Body of pancreas (tissue), 4 donors: ENCODE results near the gene OR4N2. TPM values are rescaled to one million over a fixed set of nuclear protein-coding genes. Genes with fewer than 3 reads are reported as not detected.
"Not testable (repeated sequence)": the region's sequence is repeated elsewhere in the genome, so short reads cannot be mapped to it uniquely, and the experiment has no call there.

ENCODE experiments used
- ATAC-seq: fragments of 150-250 bp; one replicate; pipeline ENCODE4 v1.9.1; 2016
- DNase-seq, 4 donors: peaks; one replicate each; pipeline ENCODE4 v3.0.0-alpha.2; 2019
- H3K27ac ChIP-seq, 4 donors: fragments of 200-600 bp; sonication (generic); 1 replicate in 3 of 4; 2 replicates in 1 of 4; pipeline versions ENCODE4 v1.5.1 to v1.6.1; 2016 to 2019; ENCODE audit warnings: mild to moderate bottlenecking in 1 of 4, mixed read lengths in 1 of 4, moderate library complexity in 1 of 4
- H3K27me3 ChIP-seq, 2 donors: fragments of 200-600 bp; sonication (generic); one replicate each; pipeline ENCODE4 v1.6.0; 2016; ENCODE audit warnings: mild to moderate bottlenecking in 1 of 2
- H3K36me3 ChIP-seq, 2 donors: fragments of 200-600 bp; sonication (generic); replicated peaks in 1 of 2; 2 replicates each; pipeline ENCODE4 v1.5.1; 2016; ENCODE audit warnings: low read depth in 2 of 2; ENCODE audit not compliant: insufficient read depth in 1 of 2
- H3K4me1 ChIP-seq: fragments of 200-600 bp; sonication (generic); one replicate; pipeline ENCODE4 v1.6.0; 2016
- H3K4me3 ChIP-seq, 2 donors: fragments of 200-600 bp; sonication (generic); 1 replicate in 1 of 2; 2 replicates in 1 of 2; pipeline ENCODE4 v1.5.1; 2016 to 2019
- H3K9me3 ChIP-seq, 3 donors: fragments of 200-600 bp; sonication (generic); 1 replicate in 2 of 3; 2 replicates in 1 of 3; pipeline ENCODE4 v1.5.1; 2016
- POLR2A ChIP-seq, 3 donors: fragments of 450-650 bp; IDR thresholded peaks; one replicate each; pipeline ENCODE4 v1.6.1; 2016; ENCODE audit warnings: antibody characterized with exemption in 3 of 3, mild to moderate bottlenecking in 2 of 3
- WGBS, 2 donors: methylation state at CpG; one replicate each; pipeline ENCODE4 v1.1.5; 2017; 5-methylcytosine and 5-hydroxymethylcytosine counted together
- intact Hi-C: fragments of 100-400 bp; cut with DNase I; formaldehyde crosslinking; loops from one replicate; pipeline ENCODE4 v1.15.1; 2023
- total RNA-seq, 2 donors: library from RNA; depleted of rRNA; stranded (reverse); fragments of >200 nt; gene quantifications; one replicate each; pipeline ENCODE4 v1.1.0, GENCODE V29; 2016
- TF ChIP-seq, protein P1 (sequence below), 7 experiments: fragments of 450-650 bp in 4 of 7; fragments of 200-600 bp in 3 of 7; sonication (generic) in 3 of 7; IDR thresholded peaks; one replicate each; pipeline ENCODE4 v1.5.1; 2016 to 2019; ENCODE audit warnings: antibody characterized with exemption in 7 of 7

The OR4N2 gene
- total RNA-seq, 2 donors from 2014 or later = not detected

DNA sequence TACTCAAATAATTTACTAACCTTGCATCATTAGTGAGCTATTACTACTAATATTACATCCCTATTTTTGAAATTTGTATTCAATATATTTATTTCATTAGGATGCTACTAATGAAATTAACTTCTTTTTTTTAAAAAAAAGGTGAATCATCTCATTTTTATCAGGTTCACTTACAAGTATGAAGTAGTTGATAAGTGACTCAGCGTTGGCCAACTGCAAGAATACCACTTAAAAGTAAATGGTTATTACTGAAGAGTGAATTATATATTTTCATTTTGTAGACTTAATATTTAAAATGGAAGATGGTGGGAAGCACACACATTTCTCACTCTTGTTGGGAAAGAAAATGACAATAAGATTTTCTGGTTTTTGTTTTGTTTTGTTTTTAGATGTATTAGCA lies 19.6 kb downstream of the OR4N2 start:
- H3K27me3 ChIP-seq = no peaks in the 10 kb centered on the region
- intact Hi-C loops = no loop called here
- H3K27ac ChIP-seq = no peak overlapping the region
- ATAC-seq (no peak), DNase-seq (no peak)
- no peak overlapping the region for H3K4me3 ChIP-seq
- no peaks in the 10 kb centered on the region for H3K9me3 ChIP-seq
- no peaks in the 10 kb centered on the region for H3K36me3 ChIP-seq
- 32 to 33% methylated on average over 1 of the region's 1 CpG for WGBS, 2 donors
- TF ChIP-seq POLR2A (IDR thresholded peaks at IDR 0.05) = no peak
- TF ChIP-seq, protein P1, sequence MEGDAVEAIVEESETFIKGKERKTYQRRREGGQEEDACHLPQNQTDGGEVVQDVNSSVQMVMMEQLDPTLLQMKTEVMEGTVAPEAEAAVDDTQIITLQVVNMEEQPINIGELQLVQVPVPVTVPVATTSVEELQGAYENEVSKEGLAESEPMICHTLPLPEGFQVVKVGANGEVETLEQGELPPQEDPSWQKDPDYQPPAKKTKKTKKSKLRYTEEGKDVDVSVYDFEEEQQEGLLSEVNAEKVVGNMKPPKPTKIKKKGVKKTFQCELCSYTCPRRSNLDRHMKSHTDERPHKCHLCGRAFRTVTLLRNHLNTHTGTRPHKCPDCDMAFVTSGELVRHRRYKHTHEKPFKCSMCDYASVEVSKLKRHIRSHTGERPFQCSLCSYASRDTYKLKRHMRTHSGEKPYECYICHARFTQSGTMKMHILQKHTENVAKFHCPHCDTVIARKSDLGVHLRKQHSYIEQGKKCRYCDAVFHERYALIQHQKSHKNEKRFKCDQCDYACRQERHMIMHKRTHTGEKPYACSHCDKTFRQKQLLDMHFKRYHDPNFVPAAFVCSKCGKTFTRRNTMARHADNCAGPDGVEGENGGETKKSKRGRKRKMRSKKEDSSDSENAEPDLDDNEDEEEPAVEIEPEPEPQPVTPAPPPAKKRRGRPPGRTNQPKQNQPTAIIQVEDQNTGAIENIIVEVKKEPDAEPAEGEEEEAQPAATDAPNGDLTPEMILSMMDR (IDR thresholded peaks at IDR 0.05) = no peak
- no peaks in the 10 kb centered on the region for H3K4me1 ChIP-seq

DNA sequence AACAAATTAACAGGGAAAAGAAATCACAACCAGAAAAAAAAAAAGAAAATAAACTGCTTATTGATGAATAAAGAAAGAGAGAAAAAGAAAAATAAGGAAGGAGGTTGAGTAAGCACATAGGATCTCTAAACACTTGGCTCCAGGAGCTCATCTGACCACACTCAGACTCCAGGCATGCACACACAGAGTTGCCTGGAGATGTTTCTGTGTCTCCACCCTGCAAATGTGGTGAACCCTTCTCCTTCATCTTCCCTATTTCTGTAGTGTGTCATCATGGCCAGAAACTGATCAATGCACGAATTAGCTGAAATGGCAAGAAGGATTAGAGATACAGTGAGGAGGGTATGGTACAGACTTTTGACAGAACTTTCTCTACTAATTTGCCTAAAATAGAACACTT lies 20.2 kb downstream of the OR4N2 start:
- Histone ChIP-seq H3K27ac (no peak overlapping the region), H3K4me3 (no peak overlapping the region), H3K4me1 (no peaks in the 10 kb centered on the region), H3K9me3 (no peaks in the 10 kb centered on the region), H3K36me3 (no peaks in the 10 kb centered on the region), H3K27me3 (no peaks in the 10 kb centered on the region)
- ATAC-seq (no peak), DNase-seq (no peak)
- TF ChIP-seq POLR2A (IDR thresholded peaks at IDR 0.05) = no peak
- TF ChIP-seq, protein P1 (IDR thresholded peaks at IDR 0.05) = no peak
- 6 to 16% methylated on average over 1 of the region's 1 CpG for WGBS, 2 donors
- intact Hi-C loops = no loop called here

DNA sequence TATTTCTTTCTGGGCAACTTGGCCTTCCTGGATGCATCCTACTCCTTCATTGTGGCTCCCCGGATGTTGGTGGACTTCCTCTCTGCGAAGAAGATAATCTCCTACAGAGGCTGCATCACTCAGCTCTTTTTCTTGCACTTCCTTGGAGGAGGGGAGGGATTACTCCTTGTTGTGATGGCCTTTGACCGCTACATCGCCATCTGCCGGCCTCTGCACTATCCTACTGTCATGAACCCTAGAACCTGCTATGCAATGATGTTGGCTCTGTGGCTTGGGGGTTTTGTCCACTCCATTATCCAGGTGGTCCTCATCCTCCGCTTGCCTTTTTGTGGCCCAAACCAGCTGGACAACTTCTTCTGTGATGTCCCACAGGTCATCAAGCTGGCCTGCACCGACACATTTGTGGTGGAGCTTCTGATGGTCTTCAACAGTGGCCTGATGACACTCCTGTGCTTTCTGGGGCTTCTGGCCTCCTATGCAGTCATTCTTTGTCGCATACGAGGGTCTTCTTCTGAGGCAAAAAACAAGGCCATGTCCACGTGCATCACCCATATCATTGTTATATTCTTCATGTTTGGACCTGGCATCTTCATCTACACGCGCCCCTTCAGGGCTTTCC lies 24.2 kb downstream of the OR4N2 start:
- DNase-seq, H3K4me3 ChIP-seq, H3K36me3 ChIP-seq, H3K9me3 ChIP-seq, H3K27ac ChIP-seq, H3K27me3 ChIP-seq, H3K4me1 ChIP-seq, intact Hi-C loops, ATAC-seq: not testable (repeated sequence)
- 39 to 43% methylated on average over 12 of the region's 12 CpGs for WGBS, 2 donors

DNA sequence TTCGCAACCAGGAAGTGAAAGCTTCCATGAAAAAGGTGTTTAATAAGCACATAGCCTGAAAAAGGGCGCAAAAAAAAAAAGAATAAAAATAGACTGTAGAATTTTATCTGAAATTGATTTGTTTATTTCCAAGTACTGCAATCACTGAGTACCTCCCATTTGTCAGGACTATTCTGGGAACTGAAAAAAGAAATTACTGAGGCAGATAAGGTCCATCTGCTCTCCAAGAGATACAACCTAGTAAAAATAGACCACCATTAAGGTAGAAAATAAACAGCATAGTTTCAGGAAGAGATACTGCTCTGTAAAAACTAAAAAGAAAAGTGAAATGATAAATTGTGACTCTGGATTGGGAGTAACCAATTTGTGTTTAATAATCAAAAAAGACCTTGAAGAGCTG lies 24.7 kb downstream of the OR4N2 start:
- DNase-seq (no peak), ATAC-seq (no peak)
- no peaks in the 10 kb centered on the region for H3K27me3 ChIP-seq
- H3K4me3 ChIP-seq = no peak overlapping the region
- H3K36me3 ChIP-seq = no peaks in the 10 kb centered on the region
- 50 to 57% methylated on average over 2 of the region's 2 CpGs for WGBS, 2 donors
- H3K4me1 ChIP-seq = no peaks in the 10 kb centered on the region
- intact Hi-C loops = no loop called here
- no peaks in the 10 kb centered on the region for H3K9me3 ChIP-seq
- TF ChIP-seq POLR2A (IDR thresholded peaks at IDR 0.05) = no peak
- TF ChIP-seq, protein P1 (IDR thresholded peaks at IDR 0.05) = no peak
- no peak overlapping the region for H3K27ac ChIP-seq

DNA sequence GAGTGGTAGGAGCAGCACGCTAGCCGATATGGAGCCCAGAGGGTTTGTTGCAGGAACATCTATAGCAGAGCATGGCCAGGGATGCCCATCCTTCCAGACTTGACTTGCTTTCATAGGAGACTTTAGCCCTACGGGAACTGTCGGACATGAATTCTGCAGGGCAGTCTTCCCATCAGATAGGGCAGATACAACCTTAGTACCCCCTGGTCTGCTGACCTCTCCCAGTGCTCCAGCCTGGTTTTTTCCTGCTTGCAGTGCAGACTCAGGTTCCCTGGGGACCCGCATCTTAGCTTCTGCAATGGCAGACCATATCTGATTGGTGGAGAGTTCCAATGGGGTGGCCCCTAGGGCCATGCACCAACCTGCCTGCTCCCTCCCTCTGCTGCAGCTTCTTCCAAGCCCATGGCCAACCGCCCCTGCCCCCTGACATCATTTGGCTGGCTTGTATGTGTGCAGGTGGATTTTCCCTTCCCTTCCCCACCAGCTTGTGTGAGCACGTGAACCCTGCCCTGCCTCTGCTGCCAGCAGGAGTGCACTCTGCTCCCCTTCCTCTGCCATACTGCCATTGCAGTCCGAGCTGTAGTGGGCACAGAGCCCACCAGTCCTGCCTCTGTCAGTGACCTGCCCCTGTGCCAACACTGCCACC lies 30.8 kb downstream of the OR4N2 start:
- H3K27me3 ChIP-seq, intact Hi-C loops, ATAC-seq: not testable (repeated sequence)

DNA sequence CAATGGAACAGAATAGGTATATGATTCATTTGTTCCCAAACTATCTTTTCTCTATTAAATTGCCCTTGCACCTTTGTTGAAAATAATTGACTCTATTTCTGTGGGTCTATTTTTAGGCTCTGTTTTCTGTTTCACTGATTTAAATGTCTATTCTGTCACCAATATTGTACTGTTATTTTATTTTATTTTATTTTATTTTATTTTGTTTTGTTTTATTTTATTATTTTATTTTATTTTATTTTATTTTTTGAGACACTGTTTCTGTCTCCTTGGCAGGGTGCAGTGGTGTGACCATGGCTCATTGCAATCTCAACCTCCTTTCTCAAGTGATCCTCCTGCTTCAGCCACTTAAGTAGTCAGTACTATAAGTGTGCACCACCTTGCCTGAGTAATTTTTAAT lies 34.9 kb downstream of the OR4N2 start:
- H3K9me3 ChIP-seq = no peaks in the 10 kb centered on the region
- H3K4me3 ChIP-seq = no peak overlapping the region
- H3K27me3 ChIP-seq = no peaks in the 10 kb centered on the region
- H3K36me3 ChIP-seq = no peaks in the 10 kb centered on the region
- DNase-seq (no peak), ATAC-seq (no peak)
- H3K4me1 ChIP-seq = no peaks in the 10 kb centered on the region
- TF ChIP-seq, protein P1 (IDR thresholded peaks at IDR 0.05) = no peak
- no peak for TF ChIP-seq POLR2A (IDR thresholded peaks at IDR 0.05)
- intact Hi-C loops = no loop called here
- no peak overlapping the region for H3K27ac ChIP-seq

More for the DNA sequence above, 30.8 kb downstream of the OR4N2 start:
- 60 to 68% methylated on average over 6 to 8 of the region's 8 CpGs for WGBS, 2 donors
- H3K4me1 ChIP-seq, DNase-seq, H3K36me3 ChIP-seq, H3K9me3 ChIP-seq, H3K4me3 ChIP-seq, H3K27ac ChIP-seq: not testable (repeated sequence)
